Measurements from ENCODE around the gene FBLN2.

The FBLN2 gene

DNA sequence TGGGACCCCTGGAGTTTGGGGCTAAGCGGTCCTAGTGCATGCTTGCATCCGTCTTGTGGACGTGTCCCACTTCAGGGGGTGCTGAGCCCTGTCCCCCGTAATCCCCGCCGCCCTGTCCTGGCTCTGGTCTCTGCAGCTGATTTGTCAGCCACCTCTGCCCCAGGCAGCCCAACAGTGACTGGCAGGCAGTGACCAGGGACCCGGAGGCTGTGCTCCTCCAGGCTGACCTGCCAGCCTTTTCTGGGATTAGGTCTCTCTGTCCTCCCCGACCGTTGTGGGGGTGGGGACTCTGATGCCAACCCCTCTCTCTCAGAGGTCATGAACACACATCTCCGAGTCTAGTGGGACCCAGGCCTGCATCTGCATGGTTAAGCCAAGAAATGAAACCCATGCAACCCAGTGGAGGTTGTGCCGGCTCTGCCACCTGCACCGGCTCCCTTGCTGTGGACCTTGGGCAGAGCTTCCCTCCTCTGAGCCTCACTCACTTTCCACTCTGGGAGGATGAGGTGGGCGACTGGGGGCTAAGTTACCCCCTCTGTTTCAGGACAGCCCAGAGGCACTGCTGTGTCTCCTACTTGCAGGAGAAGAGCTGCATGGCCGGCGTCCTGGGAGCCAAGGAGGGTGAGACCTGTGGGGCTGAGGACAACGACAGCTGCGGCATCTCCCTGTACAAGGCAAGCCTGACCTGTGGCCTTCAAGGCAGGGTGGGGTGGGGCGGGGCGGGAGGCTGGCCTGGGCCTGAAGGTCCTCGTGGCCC is 60.2 kb downstream of the FBLN2 start:
- no peak for DNase-seq

DNA sequence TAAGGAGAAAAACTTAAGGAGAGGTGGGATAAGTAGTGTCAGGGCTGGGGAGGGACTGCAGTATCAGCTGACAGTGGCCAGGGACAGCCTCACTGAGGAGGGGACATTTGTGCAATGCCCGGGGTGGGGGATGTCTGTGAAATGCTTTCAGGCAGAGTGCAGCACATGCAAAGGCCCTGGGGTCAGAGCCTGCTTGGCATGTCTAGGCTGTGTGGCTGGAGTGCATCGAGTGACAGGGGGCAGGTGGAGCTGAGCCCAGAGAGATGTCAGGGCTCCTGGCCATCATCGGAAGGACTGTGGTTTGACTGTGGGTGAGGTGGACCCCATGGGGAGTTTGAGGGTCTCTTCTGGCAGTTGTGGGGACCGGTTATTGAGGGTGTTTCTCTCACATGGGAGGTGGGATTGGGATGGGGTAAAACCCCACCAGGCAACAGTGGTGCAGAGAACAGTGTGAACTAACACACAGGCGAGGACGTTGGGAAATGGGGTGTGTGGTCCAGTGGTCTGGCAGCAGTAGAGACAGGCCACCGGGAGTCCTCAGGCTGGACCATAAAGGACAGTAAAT is 61.2 kb downstream of the FBLN2 start:
- no peak for DNase-seq

DNA sequence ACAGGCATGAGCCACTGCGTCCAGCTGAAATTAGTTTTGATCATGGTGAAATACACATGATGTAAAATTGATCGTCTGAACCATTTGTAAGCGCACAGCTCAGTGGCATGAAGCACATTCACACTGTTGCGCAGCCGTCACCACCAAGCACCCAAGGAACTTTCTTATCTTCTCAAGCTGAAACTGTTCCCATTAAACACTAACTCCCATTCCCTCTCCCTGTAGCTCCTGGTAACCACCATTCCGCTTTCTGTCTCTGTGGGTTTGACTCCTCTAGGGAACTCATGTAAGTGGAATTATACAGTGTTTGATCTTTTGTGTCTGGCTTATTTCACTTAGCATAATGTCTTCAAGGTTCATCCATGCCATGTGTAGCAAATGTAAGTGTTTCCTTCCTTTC is 62.3 kb downstream of the FBLN2 start:
- DNase-seq: no peak

DNA sequence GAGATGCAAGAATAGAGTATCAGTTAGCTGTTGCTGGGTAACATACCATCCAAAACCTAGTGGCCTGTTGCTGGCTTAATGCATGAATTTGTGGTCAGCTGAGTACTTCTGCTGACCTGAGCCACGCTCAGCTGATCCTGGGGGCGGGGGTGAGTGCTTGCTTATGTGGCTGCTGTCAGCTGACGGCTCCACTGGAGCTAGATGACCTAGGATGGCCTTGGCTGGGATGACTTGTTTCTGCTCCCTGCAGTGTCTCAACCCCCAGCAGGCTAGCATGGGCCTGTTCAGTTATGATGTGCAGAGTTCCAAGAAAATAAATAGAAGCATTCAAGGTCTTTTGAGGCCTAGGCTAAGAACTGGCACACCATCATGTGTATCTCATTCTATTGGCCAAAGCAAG is 63.9 kb downstream of the FBLN2 start:
- DNase-seq: no peak

DNA sequence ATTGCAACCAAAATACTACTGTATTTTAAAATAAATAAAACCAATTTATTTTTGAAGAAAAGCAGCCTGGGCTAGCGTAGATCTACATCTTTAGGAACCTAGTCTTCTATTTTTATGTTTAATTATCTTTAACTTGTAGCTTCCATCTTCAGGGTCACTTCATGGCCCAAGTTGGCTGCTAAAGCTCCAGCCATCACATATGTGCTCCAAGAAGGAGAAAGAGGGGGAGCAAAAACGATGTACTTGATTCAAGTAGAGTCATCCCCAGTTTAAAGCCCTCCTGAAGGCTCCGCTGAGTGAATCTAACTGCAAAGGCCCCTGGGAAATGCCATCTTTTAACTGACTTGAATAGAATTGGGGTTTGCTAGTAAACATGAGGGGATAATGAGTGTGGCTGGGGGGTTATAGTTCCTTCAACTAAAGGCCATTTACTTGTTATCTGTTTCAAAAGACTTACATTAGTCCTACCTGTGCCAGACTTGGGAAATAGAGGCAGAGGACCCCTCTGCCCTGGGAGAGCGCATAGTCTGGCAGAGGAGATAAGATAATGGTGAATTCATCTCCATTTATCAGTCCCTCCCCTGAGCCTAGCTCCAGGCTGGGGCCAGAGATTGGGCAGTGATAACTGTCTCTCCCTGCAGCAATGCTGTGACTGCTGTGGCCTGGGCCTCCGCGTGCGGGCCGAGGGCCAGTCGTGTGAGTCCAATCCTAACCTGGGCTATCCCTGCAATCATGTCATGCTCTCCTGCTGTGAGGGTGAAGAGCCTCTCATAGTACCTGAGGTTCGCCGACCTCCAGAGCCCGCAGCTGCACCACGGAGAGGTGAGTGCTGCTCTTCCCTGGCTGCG is 64.6 kb downstream of the FBLN2 start:
- no peak for DNase-seq

DNA sequence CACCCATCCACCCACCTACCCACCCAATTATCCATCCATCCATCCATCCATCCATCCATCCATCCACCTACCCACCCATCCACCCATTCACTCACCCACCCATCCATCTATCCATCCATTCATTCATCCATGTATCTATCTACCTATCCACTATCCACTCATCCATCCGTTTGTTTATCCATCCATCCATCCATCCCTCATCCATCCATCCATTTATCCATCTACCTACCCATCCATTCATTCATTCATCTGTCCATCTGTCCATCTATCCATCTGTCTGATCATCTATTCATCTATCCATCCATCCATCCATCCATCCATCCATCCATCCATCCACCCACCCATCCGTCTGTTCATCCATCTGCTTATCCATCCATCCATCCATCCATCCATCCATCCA is 65.7 kb downstream of the FBLN2 start:
- no peak for DNase-seq

DNA sequence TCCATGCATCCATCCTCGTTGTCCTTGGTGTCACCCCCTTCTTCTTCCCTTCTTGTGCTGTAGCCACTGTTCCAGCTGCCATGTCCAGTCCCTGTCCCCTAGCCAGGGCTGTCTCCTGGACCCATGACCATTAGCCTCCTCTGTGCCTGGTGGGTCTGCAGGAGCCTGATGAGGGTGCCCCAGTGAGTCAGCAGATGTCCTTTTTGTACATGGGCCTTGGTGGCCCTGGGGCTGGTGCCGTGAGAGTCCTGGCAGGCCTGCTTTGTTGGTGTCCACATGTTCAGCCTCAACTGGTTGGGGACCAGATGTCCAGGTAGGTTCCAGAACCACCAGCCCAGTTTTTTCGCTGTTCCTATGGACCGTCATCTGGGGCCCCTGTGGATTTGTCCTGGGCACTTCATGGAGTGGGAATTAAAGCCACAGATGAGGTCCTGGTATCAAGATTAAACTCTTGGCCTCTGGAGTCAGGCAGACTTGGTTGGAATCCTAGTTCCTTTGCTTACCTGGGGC is 66.1 kb downstream of the FBLN2 start:
- no peak for DNase-seq

DNA sequence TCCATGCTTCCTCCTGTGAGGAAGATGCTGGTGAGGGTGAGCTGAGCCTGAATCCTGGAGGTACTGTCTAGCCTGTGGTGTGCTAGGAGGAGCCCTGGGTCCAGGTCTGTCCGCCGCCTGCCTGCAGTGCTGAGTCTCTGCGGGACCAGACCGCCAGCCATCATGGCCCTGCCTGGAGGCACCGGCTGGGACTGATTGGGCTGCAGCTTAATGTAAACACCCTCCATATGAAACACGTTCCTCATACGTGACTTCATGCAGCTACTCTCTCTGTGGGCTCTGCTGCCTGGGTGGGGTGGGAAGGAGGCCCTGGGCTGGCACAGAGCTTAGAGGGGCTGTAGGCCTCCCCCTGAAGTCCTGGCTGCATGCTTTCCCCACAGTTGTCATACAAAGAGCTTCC is 67.4 kb downstream of the FBLN2 start:
- DNase-seq: no peak

DNA sequence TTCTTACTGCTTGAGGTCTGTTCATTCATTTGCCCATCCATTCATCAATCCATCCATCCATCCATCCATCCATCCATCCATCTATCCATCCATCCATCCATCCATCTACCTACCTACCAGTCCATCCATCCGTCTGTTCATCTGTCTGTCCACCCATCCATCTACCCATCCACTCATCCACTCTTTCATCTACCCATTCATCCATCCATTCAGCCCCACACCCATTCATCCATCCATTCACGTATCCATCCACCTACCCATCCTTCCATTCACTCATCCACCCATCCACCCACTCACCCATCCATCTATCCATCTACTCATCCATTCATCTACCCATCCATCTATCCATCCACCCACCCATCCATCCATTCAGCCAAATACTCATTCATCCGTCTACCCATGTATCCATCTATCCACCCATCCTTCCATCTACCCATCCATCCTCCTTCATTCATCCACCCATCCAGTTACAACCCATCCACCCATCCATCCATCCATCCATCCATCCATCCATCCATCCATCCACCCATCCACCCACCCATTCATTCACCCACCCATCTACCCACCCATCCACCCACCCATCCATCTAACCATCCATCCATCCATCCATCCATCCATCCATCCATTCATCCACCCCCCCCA is 68.3 kb downstream of the FBLN2 start:
- no peak for DNase-seq

DNA sequence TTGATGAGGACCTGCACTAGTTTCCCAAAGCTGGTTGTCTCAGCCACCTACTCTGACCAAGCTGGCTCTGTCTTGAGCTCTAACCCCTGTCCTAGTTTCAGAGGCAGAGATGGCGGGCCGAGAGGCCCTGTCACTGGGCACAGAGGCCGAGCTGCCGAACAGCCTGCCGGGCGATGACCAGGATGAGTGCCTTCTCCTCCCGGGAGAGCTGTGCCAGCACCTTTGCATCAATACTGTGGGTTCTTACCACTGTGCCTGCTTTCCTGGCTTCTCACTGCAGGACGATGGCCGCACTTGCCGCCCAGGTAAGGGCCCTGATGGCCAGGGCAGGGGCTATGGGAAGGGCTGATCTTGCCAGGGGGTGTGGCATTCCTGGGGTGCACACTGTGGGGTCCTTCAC is 69.1 kb downstream of the FBLN2 start:
- no peak for DNase-seq

DNA sequence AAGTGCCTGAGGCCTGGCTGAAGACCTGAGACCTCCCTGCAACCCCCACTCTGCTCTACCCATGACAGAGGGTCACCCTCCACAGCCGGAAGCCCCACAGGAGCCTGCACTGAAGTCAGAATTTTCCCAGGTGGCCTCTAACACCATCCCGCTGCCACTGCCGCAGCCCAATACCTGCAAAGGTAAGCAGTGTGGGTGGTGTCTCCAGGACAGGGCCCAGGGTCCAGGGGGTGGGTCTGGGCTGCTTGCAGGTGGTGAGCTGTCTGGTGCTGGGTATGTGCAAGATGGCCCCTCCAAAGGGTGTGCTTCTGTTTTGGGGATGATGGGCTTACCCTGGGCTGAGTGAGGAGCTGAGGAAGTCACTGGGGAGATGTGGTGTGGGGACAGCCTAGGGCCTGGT is 69.9 kb downstream of the FBLN2 start:
- no peak for DNase-seq

DNA sequence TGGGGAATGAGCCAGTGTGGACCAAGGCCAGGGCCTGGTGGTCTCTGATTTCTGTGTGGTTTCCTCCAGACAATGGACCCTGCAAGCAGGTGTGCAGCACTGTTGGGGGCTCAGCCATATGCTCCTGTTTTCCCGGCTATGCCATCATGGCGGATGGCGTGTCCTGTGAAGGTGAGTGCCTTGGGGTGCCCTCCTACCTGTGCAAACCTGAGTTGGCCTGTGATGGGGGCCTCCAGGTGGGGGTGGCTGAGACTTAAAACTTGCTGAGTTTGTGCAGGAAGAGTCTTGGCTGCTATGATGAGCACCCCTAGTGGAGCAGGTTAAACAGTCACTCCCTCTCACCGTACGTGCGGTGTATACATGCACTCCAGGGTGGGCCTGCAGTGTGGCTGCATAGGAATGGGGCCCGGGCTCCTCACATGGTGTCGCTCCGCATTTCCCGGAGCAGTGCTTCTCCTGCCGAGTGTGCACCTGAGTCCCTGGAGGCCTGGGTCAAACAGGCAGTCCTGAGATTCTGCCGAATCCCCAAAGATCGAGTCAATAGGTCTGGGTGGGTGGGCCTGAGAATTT is 70.8 kb downstream of the FBLN2 start:
- DNase-seq: no peak

DNA sequence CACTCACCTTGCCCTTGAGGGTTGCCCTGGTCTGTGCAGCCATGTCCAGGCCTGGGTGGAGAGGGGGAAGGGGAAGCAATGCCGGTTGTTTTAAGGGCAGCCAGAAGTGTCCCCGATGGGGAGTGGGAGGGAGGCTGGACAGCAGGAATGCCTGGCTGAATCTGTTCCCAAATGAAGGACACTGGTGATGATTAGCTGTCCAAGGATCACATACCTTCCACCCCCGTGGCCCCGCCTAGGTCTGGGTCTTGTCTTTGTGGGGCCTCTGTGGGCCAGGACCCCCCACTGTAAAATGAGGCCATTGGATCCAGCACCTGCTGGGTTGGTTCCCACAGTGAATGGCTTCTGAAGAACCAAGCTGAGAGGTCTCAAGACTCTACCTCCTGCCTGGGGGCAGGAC is 71.4 kb downstream of the FBLN2 start:
- DNase-seq: no peak

DNA sequence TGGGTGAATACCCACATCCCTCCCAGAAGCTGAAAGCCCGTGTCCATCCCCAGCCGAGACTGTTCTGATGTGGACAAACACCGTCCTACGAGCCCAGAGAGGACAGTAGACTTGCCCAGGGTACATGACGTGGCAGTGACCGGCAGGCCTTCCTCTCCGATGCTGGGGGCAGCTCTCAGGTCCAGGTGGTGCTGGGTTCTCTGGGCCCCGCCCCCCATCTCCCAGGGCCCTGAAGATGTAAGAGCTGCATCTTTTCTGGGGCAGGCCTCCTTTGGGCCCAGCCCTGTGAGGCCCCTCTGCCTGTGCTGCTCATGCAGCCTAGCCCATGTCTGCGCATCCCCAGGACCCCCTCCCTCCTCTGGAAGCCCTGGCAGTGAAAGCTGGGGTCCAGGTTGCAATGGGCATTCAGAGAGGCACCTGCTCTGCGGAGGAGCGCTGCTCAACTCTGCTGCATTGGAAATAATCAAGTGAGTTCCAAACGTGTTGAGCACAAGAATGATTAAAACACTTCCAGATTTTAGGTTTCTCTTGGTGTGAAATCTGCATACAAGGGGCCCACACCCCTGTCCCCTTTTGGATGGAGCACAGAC is 71.9 kb downstream of the FBLN2 start:
- no peak for DNase-seq

DNA sequence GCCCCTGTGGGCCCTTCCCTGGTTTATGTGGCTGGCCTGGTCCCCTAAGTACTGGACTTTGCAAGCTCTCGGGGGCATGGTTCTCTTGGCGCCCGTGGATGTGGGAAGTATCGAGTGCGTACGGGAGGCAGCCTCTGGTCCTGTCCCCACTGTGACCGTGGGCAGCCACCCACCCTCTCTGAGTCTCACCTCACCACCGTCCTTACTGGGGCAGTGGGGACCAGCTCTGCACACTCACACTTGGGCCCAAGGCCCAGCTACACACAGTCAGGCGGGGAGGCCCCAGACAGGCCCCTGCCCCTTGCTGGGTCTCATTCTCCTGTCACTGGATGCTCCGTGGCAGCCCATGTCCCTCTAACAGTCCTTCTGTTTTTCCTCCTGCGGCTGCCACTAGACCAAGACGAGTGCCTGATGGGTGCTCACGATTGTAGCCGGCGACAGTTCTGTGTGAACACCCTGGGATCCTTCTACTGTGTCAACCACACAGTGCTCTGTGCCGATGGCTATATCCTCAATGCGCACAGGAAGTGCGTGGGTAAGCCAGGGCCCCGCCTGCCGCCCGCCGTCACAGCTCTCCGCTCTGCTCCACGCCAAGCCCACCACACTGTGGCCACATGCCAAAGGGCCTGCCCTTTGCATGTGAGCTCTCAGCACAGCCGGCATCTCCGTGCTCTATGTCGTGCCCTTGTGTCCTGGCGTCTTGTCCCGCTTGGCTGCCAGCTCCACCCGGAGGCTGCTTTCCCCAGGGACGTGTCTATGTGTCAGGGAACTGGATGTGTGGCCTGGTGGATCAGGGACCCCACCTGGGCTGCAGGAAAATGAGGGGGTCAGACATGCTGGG is 72.7 kb downstream of the FBLN2 start:
- no peak for DNase-seq

DNA sequence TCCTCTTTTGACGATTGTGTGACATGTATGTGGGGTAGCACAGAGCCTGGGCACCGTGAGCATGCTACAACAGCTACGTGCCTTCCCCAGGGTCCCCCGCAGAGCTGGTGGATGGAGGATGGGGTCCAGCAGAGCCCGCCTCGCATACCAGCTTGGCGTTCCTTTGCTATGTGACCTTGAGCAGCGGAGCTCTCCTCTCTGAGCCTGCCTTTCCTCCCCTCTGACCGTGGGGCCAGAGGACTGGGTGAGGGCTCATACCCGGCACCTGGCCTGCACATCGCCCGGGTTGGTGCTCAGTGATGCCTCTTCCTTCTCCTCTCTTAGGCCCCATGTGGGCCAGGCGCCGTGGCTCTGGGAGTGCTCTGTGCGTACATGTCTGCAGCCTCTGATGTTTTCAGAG is 73.4 kb downstream of the FBLN2 start:
- no peak for DNase-seq

DNA sequence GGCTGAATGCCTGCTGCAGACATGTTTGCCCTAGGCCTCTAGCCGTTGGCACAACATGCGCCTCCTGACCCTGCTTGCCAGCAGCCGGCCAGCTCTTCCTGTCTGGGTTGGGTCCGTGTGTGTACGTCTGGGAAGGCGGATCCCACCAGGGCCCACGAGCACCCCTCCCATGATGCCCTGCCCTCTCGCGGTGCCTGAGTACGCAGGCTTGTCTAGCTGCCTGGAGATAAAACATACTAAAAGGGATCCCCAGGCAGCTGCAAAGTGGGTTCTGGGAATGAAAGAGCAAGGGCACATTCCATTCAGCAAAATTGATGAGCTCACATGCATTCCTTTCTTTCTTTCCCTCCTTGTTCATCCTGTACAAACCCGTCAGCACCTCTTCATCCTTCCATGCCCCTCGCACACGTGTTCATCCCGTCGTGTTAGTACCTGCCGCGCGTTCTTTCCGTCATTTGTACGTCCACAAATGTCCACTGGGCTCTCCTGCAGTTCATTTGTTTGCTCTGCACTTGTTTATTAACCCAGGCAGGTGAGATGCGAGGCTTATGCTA is 74.3 kb downstream of the FBLN2 start:
- DNase-seq: peak; percentile 6

DNA sequence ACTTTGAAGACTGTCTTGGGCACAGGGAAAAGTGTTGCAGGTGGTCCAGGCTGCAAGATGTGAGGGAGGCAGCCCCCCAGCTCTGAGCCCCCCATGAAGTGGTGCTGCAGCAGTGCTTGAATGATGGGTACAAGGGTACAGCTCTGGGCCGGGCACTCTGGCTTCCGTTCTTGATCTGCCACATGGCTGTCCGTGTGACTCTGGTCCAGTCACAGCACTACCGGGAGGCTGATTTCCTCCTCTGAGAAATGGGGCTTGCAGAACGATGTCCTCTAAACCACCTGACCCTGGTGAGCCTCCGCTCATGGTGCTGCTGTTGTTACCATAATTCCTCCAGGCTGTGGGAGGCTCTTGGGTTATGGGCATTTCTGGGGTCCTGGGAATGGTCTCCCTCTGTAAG is 75.1 kb downstream of the FBLN2 start:
- no peak for DNase-seq

DNA sequence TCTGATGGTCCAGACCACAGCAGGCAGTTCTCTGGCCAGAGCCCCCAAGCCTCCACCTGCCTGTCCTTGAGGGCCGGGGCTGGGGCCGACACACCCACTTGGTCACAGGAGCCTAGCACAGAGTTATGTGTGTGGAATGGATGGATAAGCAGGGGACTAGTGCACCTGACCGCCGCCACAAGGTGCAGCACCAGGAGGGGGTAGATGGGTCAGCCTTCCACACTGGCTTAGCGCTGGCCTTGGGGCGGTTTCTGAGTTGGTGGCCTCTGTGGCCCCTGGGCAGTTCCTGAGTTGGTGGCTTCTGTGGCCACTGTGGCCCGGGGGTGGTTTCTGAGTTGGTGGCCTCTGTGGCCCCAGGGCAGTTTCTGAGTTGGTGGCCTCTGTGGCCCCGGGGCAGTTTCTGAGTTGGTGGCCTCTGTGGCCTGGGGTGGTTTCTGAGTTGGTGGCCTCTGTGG is 75.8 kb downstream of the FBLN2 start:
- DNase-seq: no peak

DNA sequence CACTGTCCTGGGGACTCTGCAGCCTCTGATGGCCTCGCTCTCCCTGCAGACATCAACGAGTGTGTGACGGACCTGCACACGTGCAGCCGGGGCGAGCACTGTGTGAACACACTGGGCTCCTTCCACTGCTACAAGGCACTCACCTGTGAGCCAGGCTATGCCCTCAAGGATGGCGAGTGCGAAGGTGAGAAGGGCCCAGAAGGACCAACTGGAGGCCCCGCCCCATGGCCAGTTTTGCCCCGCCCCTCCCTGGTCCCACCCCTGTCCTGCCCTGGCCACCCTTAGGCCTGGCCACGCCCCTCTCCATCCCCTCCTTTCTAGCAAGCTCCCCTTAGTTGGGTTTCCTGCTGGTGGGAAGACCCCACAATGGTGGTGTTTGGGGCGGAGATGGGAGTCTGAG is 77.5 kb downstream of the FBLN2 start:
- DNase-seq: no peak

DNA sequence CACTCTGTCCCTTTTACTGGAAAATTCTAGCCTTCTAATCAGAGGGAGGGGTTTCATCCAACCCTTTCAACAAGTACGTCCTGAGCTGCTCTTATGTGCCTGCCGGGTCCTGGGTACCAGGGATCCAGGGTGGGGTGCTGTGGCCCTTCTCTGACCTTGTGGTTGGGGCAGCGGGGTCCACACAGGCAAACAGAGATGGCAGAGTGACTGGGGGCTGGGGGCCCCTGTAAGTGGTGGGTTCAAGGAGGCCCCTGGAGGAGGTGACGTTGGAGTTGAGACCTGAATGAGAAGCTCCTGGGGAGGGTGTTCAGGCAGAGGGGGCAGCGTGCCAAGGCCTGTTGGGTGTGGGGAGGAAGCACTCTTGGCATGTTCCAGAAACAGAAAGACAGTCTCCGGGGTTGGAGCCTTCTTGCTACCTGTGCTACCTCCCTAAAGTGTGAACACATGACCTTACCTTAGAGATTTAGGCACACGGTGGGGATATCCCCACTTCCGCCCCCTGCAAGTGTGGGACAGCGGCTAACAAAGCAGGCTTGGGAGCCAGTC is 78.1 kb downstream of the FBLN2 start:
- no peak for DNase-seq
